HEK293 (cell line): ENCODE measurements around the gene GLIS1.

Experiments used
- CTCF ChIA-PET: fragments of 350-600 bp; formaldehyde crosslinking; extraction: SDS; loops from one replicate; lab custom pipeline; 2021; ENCODE audit warnings: antibody characterized with exemption; lab: Yijun Ruan, JAX
- POLR2A ChIA-PET: fragments of 300-600 bp; formaldehyde crosslinking; extraction: SDS; loops from one replicate; lab custom pipeline; 2020; ENCODE audit warnings: antibody characterized with exemption, inconsistent platforms; lab: Yijun Ruan, JAX
- H3K27ac ChIP-seq: fragments of 200-500 bp; sonication (Bioruptor generic); 2 replicates; pipeline ENCODE4 v1.5.1; 2014; ENCODE audit warnings: low read depth, low read length, control low read depth, inconsistent platforms; ENCODE audit errors: extremely low read depth
- H3K36me3 ChIP-seq, 2 experiments: fragments of 200-500 bp in 1 of 2; sonication (Bioruptor generic) in 1 of 2; 1 replicate in 1 of 2; 2 replicates in 1 of 2; pipeline ENCODE4 v1.5.1; 2014 to 2017; ENCODE audit warnings: inconsistent platforms in 2 of 2, low read length in 2 of 2; ENCODE audit not compliant: control insufficient read depth in 2 of 2, insufficient read depth in 1 of 2
- H3K4me1 ChIP-seq: fragments of 200-500 bp; sonication (Bioruptor generic); 2 replicates; pipeline ENCODE4 v1.5.1; 2014; ENCODE audit warnings: mild to moderate bottlenecking, low read length, inconsistent platforms; ENCODE audit not compliant: control insufficient read depth, insufficient read depth
- H3K4me3 ChIP-seq: 2 replicates; pipeline ENCODE4 v1.5.1; 2011; ENCODE audit warnings: low read depth, mild to moderate bottlenecking, control low read depth, low read length, moderate library complexity
- H3K9me3 ChIP-seq: fragments of 200-500 bp; sonication (Bioruptor generic); 2 replicates; pipeline ENCODE4 v1.5.1; 2014; ENCODE audit warnings: low read depth, low read length, inconsistent platforms; ENCODE audit not compliant: control insufficient read depth, insufficient read depth
- FEZF1 ChIP-seq: fragments of 450-650 bp; formaldehyde crosslinking; IDR thresholded peaks from 2 replicates; pipeline ENCODE4 v1.5.1; 2016; ENCODE audit warnings: missing biosample characterization, missing genetic modification characterization
- GFI1B ChIP-seq: fragments of 450-650 bp; formaldehyde crosslinking; IDR thresholded peaks from 2 replicates; pipeline ENCODE4 v1.5.1; 2016; ENCODE audit warnings: missing biosample characterization, missing genetic modification characterization
- GLI2 ChIP-seq: fragments of 450-650 bp; formaldehyde crosslinking; IDR thresholded peaks from 2 replicates; pipeline ENCODE4; 2017; ENCODE audit warnings: missing biosample characterization, missing genetic modification characterization, low read depth, borderline replicate concordance
- IKZF3 ChIP-seq: fragments of 450-650 bp; IDR thresholded peaks from 2 replicates; pipeline ENCODE4 v1.5.0; 2018; ENCODE audit warnings: missing biosample characterization, mild to moderate bottlenecking, missing genetic modification characterization, moderate library complexity
- SETDB1 ChIP-seq: IDR thresholded peaks from one replicate; pipeline ENCODE4 v1.6.1; 2017; ENCODE audit warnings: mild to moderate bottlenecking, low read length, moderate library complexity, mixed read lengths; ENCODE audit not compliant: insufficient read length
- YY2 ChIP-seq: fragments of 450-650 bp; formaldehyde crosslinking; IDR thresholded peaks from 2 replicates; pipeline ENCODE4 v1.5.1; 2016; ENCODE audit warnings: missing biosample characterization, missing genetic modification characterization
- ZBTB11 ChIP-seq: fragments of 450-650 bp; formaldehyde crosslinking; conservative IDR thresholded peaks from 2 replicates; pipeline ENCODE4 v1.5.1; 2016; ENCODE audit warnings: low read depth, missing biosample characterization, missing genetic modification characterization
- ZNF114 ChIP-seq: fragments of 450-650 bp; formaldehyde crosslinking; IDR thresholded peaks from 2 replicates; pipeline ENCODE4 v1.5.0; 2017; ENCODE audit warnings: missing biosample characterization, missing genetic modification characterization
- ZNF214 ChIP-seq: fragments of 450-650 bp; formaldehyde crosslinking; IDR thresholded peaks from 2 replicates; pipeline ENCODE4 v1.5.1; 2017; ENCODE audit warnings: missing biosample characterization, mild to moderate bottlenecking, missing genetic modification characterization, borderline replicate concordance
- ZNF248 ChIP-seq: fragments of 450-650 bp; formaldehyde crosslinking; IDR thresholded peaks from 2 replicates; pipeline ENCODE4 v1.5.1; 2017; ENCODE audit warnings: missing biosample characterization, missing genetic modification characterization
- ZNF354C ChIP-seq: fragments of 450-650 bp; formaldehyde crosslinking; IDR thresholded peaks from 2 replicates; pipeline ENCODE4 v1.5.1; 2016; ENCODE audit warnings: missing biosample characterization, missing genetic modification characterization, low read depth, borderline replicate concordance
- ZNF426 ChIP-seq: fragments of 450-650 bp; formaldehyde crosslinking; IDR thresholded peaks from 2 replicates; pipeline ENCODE4 v1.5.1; 2017; ENCODE audit warnings: missing biosample characterization, missing genetic modification characterization, mild to moderate bottlenecking, inconsistent platforms, moderate library complexity
- ZNF433 ChIP-seq: fragments of 450-650 bp; formaldehyde crosslinking; IDR thresholded peaks from 2 replicates; pipeline ENCODE4 v1.5.1; 2016; ENCODE audit warnings: missing biosample characterization, missing genetic modification characterization, low read depth
- ZNF513 ChIP-seq: fragments of 450-650 bp; IDR thresholded peaks from 2 replicates; pipeline ENCODE4 v1.5.1; 2018; ENCODE audit warnings: missing biosample characterization, missing genetic modification characterization
- ZNF521 ChIP-seq: fragments of 450-650 bp; formaldehyde crosslinking; IDR thresholded peaks from 2 replicates; pipeline ENCODE4 v1.5.1; 2017; ENCODE audit warnings: missing biosample characterization, mild to moderate bottlenecking, missing genetic modification characterization
- ZNF561 ChIP-seq: fragments of 450-650 bp; IDR thresholded peaks from 2 replicates; pipeline ENCODE4 v1.5.1; 2018; ENCODE audit warnings: missing biosample characterization, missing genetic modification characterization, borderline replicate concordance
- ZNF580 ChIP-seq: fragments of 450-650 bp; formaldehyde crosslinking; IDR thresholded peaks from 2 replicates; pipeline ENCODE4 v1.5.1; 2016; ENCODE audit warnings: missing biosample characterization, missing genetic modification characterization
- ZNF610 ChIP-seq: fragments of 450-650 bp; formaldehyde crosslinking; IDR thresholded peaks from 2 replicates; pipeline ENCODE4 v1.5.1; 2016; ENCODE audit warnings: missing biosample characterization, missing genetic modification characterization, borderline replicate concordance
- ZNF621 ChIP-seq: fragments of 450-650 bp; formaldehyde crosslinking; IDR thresholded peaks from 2 replicates; pipeline ENCODE4 v1.5.1; 2017; ENCODE audit warnings: missing biosample characterization, missing genetic modification characterization
- ZNF654 ChIP-seq: fragments of 450-650 bp; formaldehyde crosslinking; IDR thresholded peaks from 2 replicates; pipeline ENCODE4 v1.5.1; 2016; ENCODE audit warnings: low read depth, missing biosample characterization, missing genetic modification characterization
- ZNF830 ChIP-seq: fragments of 450-650 bp; IDR thresholded peaks from 2 replicates; pipeline ENCODE4 v1.5.0; 2018; ENCODE audit warnings: missing biosample characterization, missing genetic modification characterization, low read depth, mild to moderate bottlenecking, moderate library complexity
- ZSCAN5A ChIP-seq: fragments of 450-650 bp; formaldehyde crosslinking; IDR thresholded peaks from 2 replicates; pipeline ENCODE4 v1.5.1; 2016; ENCODE audit warnings: missing biosample characterization, missing genetic modification characterization

GLIS1 gene

GRCh38 chr1:53484705-53485477 lies 254.1 kb downstream of the GLIS1 start (continued):
- TF ChIP-seq ZSCAN5A, result no peak
- TF ChIP-seq ZNF354C (tag by site-specific recombination), result no peak
- TF ChIP-seq ZNF830 (tag by site-specific recombination), result no peak
- TF ChIP-seq ZNF580 (tag by site-specific recombination), result no peak
- TF ChIP-seq IKZF3 (tag by site-specific recombination), result no peak
- no peak for TF ChIP-seq ZNF654 (tag by site-specific recombination)
- TF ChIP-seq ZNF426 (tag by site-specific recombination), result no peak
- TF ChIP-seq GLI2 (tag by site-specific recombination), result no peak
- TF ChIP-seq GFI1B (tag by site-specific recombination), result no peak
- TF ChIP-seq, all 188 proteins: peak for 0

- Histone ChIP-seq H3K4me3 (no peak overlapping the region), H3K9me3 (no peaks in the 10 kb centered on the region), H3K27ac (no peak overlapping the region), H3K36me3 (no peaks in the 10 kb centered on the region), H3K4me1 (no peaks in the 10 kb centered on the region)
- POLR2A ChIA-PET, result no interaction called here
- TF ChIP-seq YY2 (tag by site-specific recombination), result no peak
- TF ChIP-seq IKZF3 (tag by site-specific recombination), result no peak
- no peak for TF ChIP-seq ZNF114 (tag by site-specific recombination)
- TF ChIP-seq ZNF513 (tag by site-specific recombination), result no peak
- no peak for TF ChIP-seq SETDB1
- TF ChIP-seq ZNF561 (tag by site-specific recombination), result no peak
- TF ChIP-seq ZBTB11 (tag by site-specific recombination), result no peak
- CTCF ChIA-PET, result interaction anchor here (0.6 to 7.8 kb wide), 9 partner anchors 12 to 564 kb away, joined by 3 to 79 read pairs (median 3); no protein-coding TSS in a partner anchor
Observed at GRCh38 chr1:53483656-53484055, 255.3 kb downstream of the GLIS1 start.

GRCh38 chr1:53483170-53483569 lies 255.8 kb downstream of the GLIS1 start:
- POLR2A ChIA-PET, result no interaction called here
- CTCF ChIA-PET, result interaction anchor here (0.9 to 7.8 kb wide), 4 partner anchors 14 to 205 kb away, joined by 3 to 79 read pairs (median 4); no protein-coding TSS in a partner anchor
- H3K36me3 ChIP-seq, result no peaks in the 10 kb centered on the region
- TF ChIP-seq ZNF248 (tag by site-specific recombination) (no peak), ZNF610 (tag by site-specific recombination) (no peak), ZNF433 (tag by site-specific recombination) (no peak), FEZF1 (tag by site-specific recombination) (no peak), ZNF214 (no peak), ZNF521 (no peak), ZNF621 (no peak)

More at GRCh38 chr1:53483170-53483569, 255.8 kb downstream of the GLIS1 start:
- Histone ChIP-seq H3K9me3 (no peaks in the 10 kb centered on the region), H3K4me1 (no peaks in the 10 kb centered on the region), H3K4me3 (no peak overlapping the region), H3K27ac (no peak overlapping the region)
